Activated CD8-positive, alpha-beta memory T cell treated with anti-CD3 and anti-CD28 coated beads, Interleukin-2, amount 50 U/mL, for 4 hours (primary cell): Measurements from ENCODE around the gene PTPMT1.
"Not testable (repeated sequence)": the region's sequence is repeated elsewhere in the genome, so short reads cannot be mapped to it uniquely, and the experiment has no call there.

Experiments used
- DNase-seq: peaks from one replicate; pipeline ENCODE4 v3.0.0-alpha.2; 2020

The PTPMT1 gene, protein sequence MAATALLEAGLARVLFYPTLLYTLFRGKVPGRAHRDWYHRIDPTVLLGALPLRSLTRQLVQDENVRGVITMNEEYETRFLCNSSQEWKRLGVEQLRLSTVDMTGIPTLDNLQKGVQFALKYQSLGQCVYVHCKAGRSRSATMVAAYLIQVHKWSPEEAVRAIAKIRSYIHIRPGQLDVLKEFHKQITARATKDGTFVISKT

DNA sequence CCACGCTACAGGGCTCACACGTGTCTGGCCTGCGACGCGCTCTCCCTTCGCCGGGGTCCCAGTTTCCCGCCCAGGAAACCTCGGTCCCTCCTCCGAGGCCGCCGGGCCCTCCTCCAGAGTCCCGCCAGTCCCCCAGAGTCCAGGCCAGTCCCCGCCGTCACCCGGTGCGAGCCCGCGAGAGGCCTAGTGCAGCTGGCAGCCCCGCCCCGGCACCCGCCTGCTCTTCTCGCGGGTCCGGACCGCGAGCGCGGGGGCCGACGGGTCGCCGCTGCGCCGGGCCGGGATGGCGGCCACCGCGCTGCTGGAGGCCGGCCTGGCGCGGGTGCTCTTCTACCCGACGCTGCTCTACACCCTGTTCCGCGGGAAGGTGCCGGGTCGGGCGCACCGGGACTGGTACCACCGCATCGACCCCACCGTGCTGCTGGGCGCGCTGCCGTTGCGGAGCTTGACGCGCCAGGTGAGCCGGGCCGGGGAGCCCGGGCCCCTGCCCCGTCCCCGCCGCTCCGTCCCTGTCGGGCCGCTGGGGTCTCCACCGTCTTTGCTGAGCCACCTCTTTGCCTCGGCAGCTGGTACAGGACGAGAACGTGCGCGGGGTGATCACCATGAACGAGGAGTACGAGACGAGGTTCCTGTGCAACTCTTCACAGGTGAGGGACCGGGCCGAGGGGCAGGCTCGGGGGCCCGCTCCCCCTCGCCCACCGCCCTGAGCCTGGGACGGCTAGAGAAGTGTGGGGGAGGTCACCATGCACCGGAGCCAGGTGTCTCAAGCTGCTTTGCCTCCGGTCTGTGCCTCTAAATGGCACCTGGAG lies at the start of gene PTPMT1:
PTPMT1 (plus strand) TSS at position 260 of the 809 bp plus-strand sequence; CDS start at position 284, 24 bp downstream.
- peak; percentile 64 for DNase-seq

DNA sequence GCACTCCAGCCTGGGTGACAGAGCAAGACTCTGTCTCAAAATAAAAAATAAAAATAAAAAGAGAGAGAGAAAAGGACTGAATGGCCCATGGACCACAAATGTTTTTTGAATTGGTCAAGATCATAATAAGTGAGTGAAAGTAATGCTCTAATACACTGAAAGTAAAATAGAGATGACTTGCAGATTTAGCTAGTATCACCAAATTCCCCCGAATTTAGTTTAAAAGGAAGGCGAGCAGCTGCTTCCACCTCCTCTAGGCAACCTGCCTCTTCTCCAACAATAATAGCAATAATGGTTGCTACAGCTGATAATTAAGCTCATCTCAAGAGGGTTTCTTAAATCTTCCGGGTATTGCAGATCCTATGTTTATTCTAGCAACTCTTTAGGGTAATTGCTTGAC lies 49.2 kb upstream of the PTPMT1 start:
- no peak for DNase-seq

DNA sequence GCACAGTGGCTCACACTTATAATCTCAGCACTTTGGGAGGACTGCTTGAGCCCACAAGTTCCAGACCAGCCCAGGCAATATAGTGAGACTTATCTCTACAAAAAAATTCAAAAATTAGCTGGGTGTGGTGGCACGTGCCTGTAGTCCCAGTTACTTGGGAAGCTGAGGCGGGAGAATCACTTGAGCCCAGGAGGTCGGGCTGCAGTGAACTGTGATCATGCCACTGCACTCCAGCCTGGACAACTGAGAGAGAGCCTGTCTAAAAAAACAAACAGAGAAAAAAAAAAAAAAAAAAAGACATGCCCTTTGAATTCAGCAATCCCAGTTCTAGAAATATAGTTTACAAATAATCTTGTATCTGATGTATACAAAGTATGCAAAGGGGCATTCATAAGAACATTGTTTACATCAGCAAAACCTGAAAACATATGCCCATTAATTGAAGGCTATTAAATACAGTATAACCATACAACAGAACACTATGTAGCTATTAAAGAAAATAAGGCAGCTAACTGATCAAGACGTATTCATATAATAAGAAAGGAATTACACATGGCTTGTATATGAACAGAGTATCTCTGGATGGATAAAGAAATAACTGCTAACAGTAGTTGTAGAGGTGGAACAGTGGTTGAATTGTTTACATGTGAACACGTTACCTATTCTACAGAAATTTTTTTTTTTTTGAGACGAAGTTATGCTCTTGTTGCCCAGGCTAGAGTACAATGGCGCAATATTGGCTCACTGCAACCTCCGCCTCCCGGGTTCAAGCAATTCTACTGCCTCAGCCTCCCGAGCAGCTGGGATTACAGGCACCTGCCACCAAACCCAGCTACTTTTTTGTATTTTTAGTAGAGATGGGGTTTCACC lies 48.2 kb upstream of the PTPMT1 start:
- no peak for DNase-seq

DNA sequence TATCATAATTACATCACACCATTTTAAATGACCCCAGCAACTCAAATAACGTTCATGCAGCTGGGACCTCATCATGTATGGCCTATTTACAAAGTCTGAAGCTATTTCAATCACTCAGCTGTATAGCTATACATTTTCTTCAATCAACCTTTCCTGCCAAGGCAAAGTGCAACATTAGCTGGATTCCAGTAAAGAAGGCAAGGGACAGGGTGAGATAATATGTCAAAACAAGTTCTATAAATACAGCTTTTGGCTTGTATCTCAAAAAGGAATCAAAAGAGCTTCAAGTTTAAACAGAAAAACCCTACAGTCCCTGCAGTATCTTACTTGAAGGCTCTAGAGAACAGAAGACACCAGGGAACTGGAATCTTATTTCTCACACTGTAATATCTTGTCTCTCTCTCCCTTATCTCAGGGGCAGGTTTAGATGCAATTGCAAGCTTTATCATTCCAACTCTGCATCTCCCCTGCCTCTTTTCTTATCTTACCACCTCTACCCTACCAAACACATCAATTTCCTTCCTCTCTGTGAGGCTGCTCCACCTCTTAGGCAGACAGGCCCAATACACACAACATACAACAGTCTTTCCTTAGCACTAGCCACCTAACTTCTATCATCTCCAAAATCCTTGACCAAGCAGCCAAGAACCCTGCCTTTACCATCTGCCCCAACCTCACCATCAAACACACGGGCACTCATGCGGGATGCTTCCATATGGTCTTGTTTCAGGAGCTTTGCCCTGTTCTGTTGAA lies 47.0 kb upstream of the PTPMT1 start:
- no peak for DNase-seq

DNA sequence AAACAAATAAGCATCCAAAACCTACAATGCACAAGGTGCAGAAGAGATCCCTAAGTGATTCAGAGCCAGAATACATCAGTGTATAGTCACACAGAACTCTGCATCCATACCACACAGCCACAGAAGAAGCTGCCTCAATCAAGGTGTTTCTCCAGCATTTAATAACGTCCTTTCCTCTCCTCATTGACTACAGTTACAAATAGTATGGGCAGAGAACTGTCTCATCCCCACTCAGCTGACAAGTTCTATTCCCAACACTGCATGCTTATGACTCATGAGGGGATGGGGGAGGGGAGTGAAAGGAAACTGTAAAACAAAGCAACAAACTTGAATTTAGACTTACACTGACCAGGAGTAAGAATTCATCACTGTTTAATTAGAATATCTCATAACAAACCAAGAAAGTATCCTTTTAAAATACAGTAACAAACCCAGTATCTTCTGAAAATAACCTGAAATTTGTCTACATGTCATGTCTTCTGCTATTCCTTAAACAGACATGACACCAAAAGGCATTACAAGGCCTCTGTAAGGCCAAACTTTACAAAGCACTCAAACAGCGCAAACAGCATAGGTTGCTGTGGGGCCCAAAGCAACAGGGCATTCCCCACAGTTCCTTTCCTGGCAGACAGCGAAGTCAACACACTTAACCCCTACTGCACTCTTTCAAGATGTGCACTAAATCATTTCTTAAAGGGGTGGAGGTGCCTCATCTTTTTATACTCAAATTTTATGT lies 41.7 kb upstream of the PTPMT1 start:
- peak; percentile 42 for DNase-seq

DNA sequence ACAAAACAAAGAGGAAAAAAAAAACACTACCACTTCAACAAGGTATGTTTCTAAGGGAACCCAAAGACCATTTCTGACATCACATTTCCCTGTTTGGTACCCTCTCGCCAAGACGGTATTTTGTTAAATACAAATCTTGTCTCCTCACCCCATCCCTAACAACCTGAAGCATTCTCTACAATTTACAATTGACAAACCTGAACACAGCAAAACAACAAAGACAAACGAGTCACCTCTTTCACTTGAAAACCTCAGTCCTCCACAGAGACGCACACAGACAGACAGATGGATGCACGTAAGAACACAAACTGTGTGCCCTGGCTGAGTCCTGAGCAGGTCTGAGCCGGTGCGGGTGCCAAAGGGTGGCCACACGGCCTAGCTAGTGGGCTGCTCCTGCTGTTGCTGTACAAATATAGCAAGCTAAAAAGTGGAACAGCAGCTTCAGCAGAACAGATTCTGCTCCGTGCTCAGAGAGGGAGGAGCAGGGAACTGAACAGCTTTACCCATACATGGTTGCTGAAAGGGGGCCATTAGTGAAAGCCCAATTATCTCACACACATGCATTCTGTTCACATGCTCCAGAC lies 41.0 kb upstream of the PTPMT1 start:
- DNase-seq = no peak

DNA sequence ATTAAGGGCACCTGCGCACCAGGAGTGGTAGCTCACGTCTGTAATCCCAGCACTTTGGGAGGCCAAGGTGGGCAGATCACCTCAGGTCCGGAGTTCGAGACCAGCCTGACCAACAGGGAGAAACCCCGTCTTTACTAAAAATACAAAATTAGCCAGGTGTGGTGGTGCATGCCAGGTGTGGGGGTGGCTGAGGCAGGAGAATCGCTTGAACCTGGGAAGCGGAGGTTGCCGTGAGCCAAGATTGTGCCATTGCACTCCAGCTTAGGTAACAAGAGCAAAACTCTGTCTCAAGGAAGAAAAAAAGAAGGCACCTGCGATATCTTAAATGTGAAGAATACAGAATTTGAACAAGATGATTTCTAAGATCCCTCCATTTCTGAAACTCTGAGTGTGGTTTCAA lies 39.4 kb upstream of the PTPMT1 start:
- DNase-seq = not testable (repeated sequence)

DNA sequence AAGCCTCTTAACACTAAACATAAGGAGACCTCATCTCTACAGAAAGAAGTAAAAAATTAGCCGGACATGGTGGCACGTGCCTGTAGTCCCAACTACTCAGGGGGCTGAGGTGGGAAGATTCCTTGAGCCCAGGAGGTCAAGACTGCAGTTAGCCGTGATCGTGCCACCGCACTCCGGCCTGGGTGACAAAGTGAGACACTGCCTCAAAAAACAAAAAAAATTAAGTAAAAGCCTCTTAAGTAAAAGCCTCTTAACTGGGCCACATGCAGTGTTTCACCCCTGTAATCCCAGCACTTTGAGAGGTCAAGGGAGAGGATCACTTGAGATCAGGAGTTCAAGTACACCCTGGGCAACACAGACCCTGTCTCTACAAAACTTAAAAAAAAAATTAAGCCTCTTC lies 38.2 kb upstream of the PTPMT1 start:
- no peak for DNase-seq

DNA sequence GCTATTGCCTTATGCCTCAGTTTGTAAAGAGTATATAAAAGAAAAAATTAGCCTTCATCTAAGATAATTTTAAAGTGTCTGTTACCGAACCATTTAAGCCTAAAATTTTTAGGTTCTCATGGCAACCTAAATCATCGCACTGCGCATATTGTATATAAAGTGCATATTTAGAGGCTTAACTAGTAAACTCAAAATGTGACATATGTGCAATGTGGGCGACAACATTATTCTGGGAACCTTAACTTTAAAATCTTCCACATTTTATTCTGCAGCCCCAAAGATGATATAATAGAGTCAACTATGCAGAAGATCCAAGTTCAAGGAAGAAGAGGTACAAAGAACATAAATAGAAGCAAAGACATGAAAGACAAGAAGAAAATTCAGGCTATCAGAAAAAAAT lies 35.4 kb upstream of the PTPMT1 start:
- DNase-seq = no peak

DNA sequence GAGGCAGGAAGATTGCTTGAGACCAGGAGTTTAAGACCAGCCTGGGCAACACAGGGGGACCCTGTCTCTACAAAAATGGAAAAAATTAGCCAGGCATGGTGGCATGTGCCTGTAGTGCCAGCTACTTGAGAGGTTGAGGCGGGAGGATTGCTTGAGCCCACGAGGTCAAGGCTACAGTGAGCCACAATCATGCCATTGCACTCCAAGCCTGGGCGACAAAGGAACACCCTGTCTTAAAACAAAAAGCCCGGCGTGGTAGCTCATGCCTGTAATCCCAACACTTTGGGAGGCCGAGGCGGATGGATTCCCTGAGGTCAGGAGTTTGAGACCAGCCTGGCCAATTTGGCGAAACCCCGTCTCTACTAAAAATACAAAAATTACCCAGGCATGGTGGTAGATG lies 34.7 kb upstream of the PTPMT1 start:
- not testable (repeated sequence) for DNase-seq

DNA sequence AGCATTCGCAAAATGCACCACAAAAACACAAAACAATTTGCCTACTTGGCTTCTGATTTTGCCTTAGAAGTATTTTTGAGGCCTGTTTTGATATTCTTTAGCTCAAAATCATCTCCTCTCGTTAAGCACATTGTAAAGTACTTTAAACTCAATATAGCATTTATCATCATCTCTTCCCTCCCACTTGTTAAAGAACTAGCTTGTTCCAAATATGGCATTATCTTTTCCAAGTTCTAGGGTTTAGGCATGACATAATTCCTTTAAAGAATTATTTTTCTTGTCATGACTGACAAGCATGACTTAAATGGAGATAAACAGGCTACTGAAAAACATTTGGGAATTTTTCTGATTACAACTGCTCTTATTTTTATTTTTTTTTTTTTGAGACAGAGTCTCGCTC lies 33.7 kb upstream of the PTPMT1 start:
- DNase-seq = no peak

DNA sequence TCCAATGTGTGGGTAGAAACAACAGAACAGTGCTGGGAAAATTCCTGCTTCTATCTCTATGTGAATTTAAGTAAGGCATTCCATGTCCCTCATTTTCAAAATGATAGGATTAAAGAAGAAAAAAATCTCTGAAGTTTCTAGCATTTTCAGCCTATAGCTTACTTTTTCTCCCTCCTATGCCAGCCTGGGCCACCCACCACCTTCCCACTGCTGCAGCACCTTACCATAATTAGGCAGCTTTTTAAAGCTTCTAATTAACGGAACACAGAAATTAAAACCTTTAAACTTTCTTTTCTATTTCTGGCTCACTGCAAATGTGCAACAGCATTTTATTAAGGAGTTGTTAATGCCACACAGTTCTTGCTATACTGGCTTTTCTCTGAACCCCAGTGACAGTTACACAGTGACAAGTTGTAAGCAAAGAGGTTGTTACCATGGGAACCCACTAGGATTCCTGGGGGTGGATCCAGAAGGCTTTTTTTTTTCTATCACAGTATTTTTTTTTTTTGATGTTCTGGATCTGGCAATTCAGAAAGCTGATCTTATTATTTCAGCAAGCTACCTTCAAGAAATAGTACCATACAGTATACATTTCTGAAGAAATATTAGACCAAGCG lies 32.7 kb upstream of the PTPMT1 start:
- no peak for DNase-seq

DNA sequence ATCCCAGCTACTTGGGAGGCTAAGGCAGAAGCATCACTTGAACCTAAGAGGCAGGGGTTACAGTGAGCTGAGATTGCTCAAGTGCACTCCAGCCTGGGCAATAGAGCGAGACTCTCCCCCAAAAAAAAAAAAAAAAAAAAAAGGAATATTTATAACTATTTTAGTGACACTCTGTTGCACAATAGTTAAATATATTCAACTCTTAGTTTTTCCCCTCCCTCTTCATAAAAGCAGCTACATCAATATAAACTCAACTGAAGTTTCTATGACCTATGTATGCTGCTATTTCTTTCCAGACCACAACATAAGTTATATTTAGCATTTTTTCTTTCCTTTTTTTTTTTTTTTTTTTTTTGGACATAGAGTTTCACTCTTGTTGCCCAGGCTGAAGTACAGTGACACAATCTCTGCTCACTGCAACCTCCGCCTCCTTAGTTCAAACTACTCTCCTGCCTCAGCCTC lies 31.7 kb upstream of the PTPMT1 start:
- no peak for DNase-seq

DNA sequence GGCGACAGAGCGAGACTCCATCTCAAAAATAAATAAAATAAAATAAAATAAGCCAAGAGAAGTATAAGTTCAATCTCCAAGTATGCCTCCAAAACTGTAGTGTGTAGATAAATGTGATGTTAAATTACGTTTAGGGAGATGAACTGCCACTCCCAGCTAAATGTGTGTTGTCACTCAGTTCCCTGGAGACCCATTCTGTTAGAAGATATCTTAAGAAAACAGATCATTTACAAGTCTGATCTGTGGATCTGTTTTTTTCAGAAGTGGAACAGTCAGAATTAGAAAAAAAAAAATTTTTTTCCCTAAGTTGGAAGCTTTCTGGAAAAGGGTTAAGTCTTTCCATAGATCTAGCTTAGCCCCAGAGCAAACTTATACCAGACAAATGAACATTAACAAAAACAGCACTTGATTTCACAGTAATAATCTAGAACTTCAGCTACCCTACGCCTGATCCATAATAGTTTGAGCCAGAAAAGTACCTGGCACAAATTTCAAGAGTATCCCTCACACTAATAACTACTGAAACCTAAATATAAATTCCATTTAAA lies 30.6 kb upstream of the PTPMT1 start:
- DNase-seq = no peak

DNA sequence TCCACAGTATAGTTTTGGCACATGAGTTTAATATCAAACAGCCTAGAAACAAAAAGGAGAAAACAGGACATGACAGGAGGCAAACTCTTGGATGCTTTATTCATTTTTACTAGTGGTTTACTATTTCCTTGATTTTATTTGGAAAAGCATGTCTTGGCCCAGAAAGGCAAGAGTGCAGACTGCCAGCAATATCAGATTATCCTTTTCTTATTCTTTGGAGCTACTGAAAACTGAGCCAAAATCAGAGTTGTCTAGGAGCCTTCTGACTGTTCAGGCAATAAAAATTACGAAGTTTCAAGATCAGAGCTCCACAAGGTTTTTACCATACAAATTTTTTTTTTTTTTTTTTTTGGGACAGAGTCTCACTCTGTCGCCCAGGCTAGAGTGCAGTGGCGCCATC lies 28.5 kb upstream of the PTPMT1 start:
- DNase-seq = no peak

DNA sequence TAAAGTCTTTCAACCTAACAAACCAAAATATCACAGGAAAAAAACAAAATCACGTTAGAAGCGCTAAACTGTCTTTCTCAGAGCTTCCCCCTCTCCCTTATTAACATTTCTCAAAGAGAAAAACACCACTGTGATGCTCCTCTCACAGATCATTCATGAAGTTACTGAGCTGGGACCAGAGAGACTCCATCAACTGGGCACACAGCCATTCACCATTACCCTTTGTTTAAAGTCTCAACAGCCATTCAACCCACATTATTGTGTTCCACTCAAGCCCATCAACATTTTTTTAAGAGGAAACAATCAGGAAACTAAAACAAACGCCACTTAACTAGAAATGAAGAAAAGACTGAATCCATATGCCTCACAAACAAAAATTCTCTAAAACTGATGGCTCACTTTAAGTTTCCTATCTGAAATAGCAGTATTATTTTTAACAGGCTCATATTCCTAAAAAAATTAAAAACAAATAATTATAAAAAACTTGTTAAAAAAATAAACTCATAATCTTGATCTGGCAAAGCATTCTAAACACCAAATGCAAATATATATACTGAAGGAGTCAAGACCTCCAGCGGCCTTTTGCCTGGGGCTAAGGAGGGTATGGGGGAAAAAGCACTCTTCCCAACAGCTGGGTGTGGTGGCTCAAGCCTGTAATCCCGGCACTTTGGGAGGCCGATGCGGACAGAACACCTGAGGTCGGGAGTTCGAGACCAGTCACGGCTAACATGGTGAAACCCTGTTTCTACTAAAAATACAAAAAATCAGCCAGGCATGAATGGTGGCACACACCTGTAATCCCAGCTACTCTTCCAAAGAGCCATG lies 26.4 kb upstream of the PTPMT1 start:
- DNase-seq = no peak

DNA sequence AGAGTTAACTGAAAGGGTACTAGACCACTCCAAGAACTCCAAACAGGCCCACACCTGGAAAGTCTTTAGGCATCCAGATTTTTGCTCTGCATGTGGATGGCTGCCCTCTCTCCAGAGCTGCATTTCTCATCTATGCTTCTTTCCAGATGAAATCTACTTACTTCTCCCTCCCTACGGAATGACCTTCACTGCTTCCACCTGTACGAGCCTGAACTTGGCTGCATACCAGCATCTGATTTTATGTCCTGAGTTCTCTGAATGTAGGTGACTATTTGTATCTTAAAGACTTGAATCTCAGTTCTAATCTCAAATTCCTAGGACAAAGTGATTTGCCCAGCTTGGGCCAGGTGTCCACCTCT lies 25.7 kb upstream of the PTPMT1 start:
- no peak for DNase-seq

DNA sequence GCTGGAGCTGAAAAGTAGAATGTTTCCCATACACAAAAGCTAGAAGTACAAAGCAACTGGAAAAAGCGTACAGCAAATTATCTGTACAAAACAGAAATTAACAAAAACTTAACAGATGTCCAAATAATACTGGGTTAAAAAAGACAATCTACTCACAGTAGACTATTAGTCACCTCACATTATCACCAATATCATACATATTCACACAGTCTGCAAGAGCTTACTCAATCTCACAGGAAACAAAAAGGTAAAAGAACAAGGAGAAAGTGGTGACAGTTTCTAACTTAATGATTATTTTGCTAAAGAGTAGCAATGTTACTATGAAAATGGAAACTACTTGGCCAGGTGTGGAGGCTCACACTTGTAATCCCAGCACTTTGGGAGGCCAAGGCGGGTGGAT lies 24.3 kb upstream of the PTPMT1 start:
- DNase-seq = no peak

DNA sequence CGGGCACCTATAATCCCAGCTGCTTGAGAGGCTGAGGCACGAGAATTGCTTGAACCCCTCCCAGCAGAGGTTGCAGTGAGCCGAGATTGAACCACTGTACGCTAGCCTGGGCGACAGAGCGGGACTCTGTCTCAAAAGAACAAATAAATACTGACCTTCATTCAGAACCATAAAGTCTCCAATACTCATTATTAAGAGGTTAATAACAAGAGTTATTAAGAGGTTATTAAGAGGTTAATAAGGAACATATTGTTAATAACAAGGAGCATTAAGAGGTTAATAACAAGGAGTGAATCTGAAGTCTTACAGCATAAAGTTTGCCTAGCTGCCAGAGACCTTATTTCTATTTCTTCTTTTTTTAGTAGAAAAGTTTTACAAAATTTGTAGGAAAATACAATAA lies 20.1 kb upstream of the PTPMT1 start:
- no peak for DNase-seq

DNA sequence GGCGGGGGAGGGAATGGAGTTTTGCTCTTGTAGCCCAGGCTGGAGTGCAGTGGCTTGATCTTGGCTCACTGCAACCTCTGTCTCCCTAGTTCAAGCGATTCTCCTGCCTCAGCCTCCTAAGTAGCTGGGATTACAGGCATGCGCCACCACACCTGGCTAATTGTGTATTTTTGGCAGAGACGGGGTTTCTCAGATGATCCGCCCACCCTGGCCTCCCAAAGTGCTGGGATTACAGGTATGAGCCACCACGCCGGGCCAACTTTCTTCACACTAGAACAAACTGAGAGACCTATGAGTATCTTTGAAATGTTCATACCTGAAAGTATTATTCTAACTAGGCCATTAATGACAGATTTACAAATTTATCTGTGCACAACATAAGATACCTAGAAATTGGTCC lies 19.1 kb upstream of the PTPMT1 start:
- DNase-seq = not testable (repeated sequence)
